ENCODE measurements around the gene SYNGR1. TPM values are rescaled to one million over a fixed set of nuclear protein-coding genes. Genes with fewer than 3 reads are reported as not detected.

Gene SYNGR1
- total and polyA plus RNA-seq, 2 of the 8 experiments (the other 6 are each of a cell fraction or from before 2014, with no cell fraction given): 32.5 to 84.7 TPM

DNA sequence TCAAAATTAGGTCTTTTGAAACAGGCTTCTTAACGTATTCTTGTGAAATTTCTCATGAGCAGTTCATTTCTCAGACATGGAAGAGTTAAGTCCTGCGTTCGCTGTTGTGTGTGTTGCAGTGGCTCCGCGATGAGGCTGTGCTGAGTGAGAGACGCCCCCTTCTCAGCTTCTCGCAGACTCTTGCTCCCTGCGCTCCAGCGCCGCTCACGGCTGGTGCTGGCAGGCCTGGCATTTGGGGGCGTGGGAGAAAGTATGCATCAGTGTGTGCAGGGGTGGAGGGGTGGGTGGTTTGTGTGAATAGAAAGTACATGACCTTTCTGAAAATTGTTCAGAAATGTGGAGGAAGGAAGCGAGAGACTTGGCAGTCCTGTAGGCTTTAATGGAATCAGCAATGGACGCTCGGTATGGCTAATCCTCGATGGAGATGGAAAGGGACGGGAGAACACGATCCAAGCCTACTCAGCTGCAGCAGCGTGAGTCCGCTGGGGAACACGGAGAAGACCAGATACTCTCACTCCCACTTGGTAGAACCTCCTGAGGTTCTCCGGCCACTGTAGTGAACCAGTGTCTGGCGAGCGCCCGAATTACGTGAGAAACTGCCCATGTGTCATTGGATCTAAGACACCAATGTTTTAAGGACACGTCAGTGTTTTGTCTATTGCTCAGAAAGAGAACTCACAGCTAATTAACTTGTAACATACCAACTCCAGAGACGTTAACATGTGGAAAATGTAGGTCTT, 55.7 kb downstream of the SYNGR1 start:
- Histone ChIP-seq H3K4me1 (replicated peaks in 1 of 4; ENCODE audit: control insufficient read depth in 3 of 4, insufficient read depth in 4 of 4, low read length in 3 of 4) (peaks cover 0 to under 1% (median under 1%) of the 10 kb centered on the region in 4 experiments; a peak in 2 of 7 replicates), H2BK5ac (ENCODE audit: low read depth, low read length) (no peak overlapping the region), H3K4ac (replicated peaks; ENCODE audit: insufficient read length, low read depth, low read length) (no peak overlapping the region), H4K91ac (replicated peaks; ENCODE audit: insufficient read length, low read length) (no peak overlapping the region), H3K4me2 (ENCODE audit: insufficient read depth in 1 of 2, low read depth in 2 of 2, low read length in 2 of 2) (no peak overlapping the region), H3K14ac (ENCODE audit: insufficient read length) (no peak overlapping the region), H2BK20ac (ENCODE audit: low read length) (no peak overlapping the region), H2BK15ac (ENCODE audit: low read length) (no peak overlapping the region), H4K5ac (ENCODE audit: insufficient read length, low read depth, low read length) (no peak overlapping the region), H2BK12ac (ENCODE audit: low read depth, low read length) (no peak overlapping the region), H4K20me1 (replicated peaks in 1 of 2; ENCODE audit: control insufficient read depth in 1 of 2, insufficient read depth in 2 of 2, low read length in 2 of 2) (peaks cover 0 to 6% of the 10 kb centered on the region in 2 experiments), H3K36me3 (ENCODE audit: control insufficient read depth in 2 of 4, insufficient read depth in 4 of 4, low read length in 3 of 4) (no peaks in the 10 kb centered on the region; a peak in 1 of 8 replicates), H3K23me2 (ENCODE audit: low read depth, low read length) (no peaks in the 10 kb centered on the region), H3K79me1 (ENCODE audit: low read depth, low read length) (peaks cover 5% of the 10 kb centered on the region; the same call in 1 of the 2 replicates), H3K9ac (replicated peaks in 1 of 4; ENCODE audit: extremely low read depth in 1 of 4, low read depth in 3 of 4, low read length in 3 of 4) (0 out of 7 replicates have a peak overlapping the region, but pooled peaks of 1 of the 4 experiments have one; percentile 4), H2AK5ac (ENCODE audit: low read depth, low read length) (no peak overlapping the region), H3K23ac (ENCODE audit: insufficient read length) (no peak overlapping the region), H3K27me3 (replicated peaks in 1 of 4; ENCODE audit: control insufficient read depth in 3 of 4, extremely low read depth in 1 of 4, insufficient read depth in 3 of 4, low read length in 3 of 4) (no peaks in the 10 kb centered on the region), H4K8ac (ENCODE audit: extremely low read depth, insufficient read depth, low read length) (no peak overlapping the region), H2BK120ac (replicated peaks; ENCODE audit: low read depth, low read length) (no peak overlapping the region), H3K9me3 (ENCODE audit: insufficient read depth in 2 of 2, low read depth in 1 of 2, low read length in 1 of 2) (no peaks in the 10 kb centered on the region), H2AFZ (ENCODE audit: low read length) (no peak overlapping the region), H3K4me3 (ENCODE audit: extremely low read depth in 1 of 4, insufficient read depth in 2 of 4, low read depth in 3 of 4, low read length in 4 of 4) (no peak overlapping the region), H3K27ac (ENCODE audit: low read depth, low read length) (no peak overlapping the region), H3K56ac (replicated peaks; ENCODE audit: insufficient read length, low read depth, low read length) (no peak overlapping the region), H3K18ac (ENCODE audit: extremely low read depth, low read length) (no peak overlapping the region), H3K79me2 (ENCODE audit: control insufficient read depth in 1 of 2, insufficient read depth in 2 of 2, low read length in 2 of 2) (peaks cover 0 to 7% of the 10 kb centered on the region in 2 experiments; a peak in 1 of 4 replicates)
- ChIA-PET CTCF (ENCODE audit: partially characterized antibody) (interaction anchor here (0.6 to 1.9 kb wide), 4 partner anchors 11 to 89 kb away, joined by 3 to 9 read pairs (median 6); no protein-coding TSS in a partner anchor), POLR2A (ENCODE audit: partially characterized antibody) (interaction anchor here (0.6 to 1.8 kb wide), 12 partner anchors 8 to 114 kb away, joined by 3 to 7 read pairs (median 3); partner anchors contain the start of genes ATF4, MIEF1 and RPL3)
- 75% methylated on average over 28 of the region's 28 CpGs; no CpG with 5 or more reads in 1 of the 2 experiments for WGBS, 2 experiments (ENCODE audit: extremely low coverage in 1 of 2, insufficient coverage in 1 of 2, insufficient read length in 1 of 2, insufficient replicate concordance in 2 of 2, low coverage in 1 of 2, low lambda C conversion rate in 2 of 2, missing lambda C conversion rate in 1 of 2)
- DNase-seq (ENCODE audit: low read depth in 1 of 2, low spot score in 2 of 2) (no peak), FAIRE-seq (no peak)
- no peak for TF ChIP-seq GTF2F1 (IDR thresholded peaks at IDR 0.05; ENCODE audit: borderline replicate concordance, low read depth, low read length)
